Immature natural killer cell (primary cell): ENCODE measurements around the gene REM1. TPM values are rescaled to one million over a fixed set of nuclear protein-coding genes. Genes with fewer than 3 reads are reported as not detected.
"Not testable (repeated sequence)": the region's sequence is repeated elsewhere in the genome, so short reads cannot be mapped to it uniquely, and the experiment has no call there.

Experiments used
- DNase-seq, 3 donors: peaks; one replicate each; pipeline ENCODE4 v3.0.0; 2022; ENCODE audit warnings: mixed read lengths in 1 of 3
- H3K27ac Mint-ChIP-seq, 6 donors: one replicate each; pipeline ENCODE4 v1.8.0; 2020; ENCODE audit warnings: mixed read lengths in 6 of 6, mild to moderate bottlenecking in 5 of 6, inconsistent platforms in 4 of 6, moderate library complexity in 3 of 6
- H3K27me3 Mint-ChIP-seq, 3 donors: one replicate each; pipeline ENCODE4 v1.8.0; 2020 to 2021; ENCODE audit warnings: low read depth in 3 of 3, mild to moderate bottlenecking in 3 of 3, mixed read lengths in 3 of 3, moderate library complexity in 3 of 3, inconsistent platforms in 1 of 3
- H3K36me3 Mint-ChIP-seq, 3 donors: one replicate each; pipeline ENCODE4 v1.8.0; 2020; ENCODE audit warnings: mixed read lengths in 3 of 3, inconsistent platforms in 2 of 3, mild to moderate bottlenecking in 2 of 3
- H3K4me1 Mint-ChIP-seq, 2 donors: one replicate each; pipeline ENCODE4 v1.8.0; 2020; ENCODE audit warnings: inconsistent platforms in 2 of 2, mild to moderate bottlenecking in 2 of 2, mixed read lengths in 2 of 2, moderate library complexity in 1 of 2
- H3K4me3 Mint-ChIP-seq, 5 donors: one replicate each; pipeline ENCODE4 v1.8.0; 2020; ENCODE audit warnings: mild to moderate bottlenecking in 5 of 5, mixed read lengths in 5 of 5, inconsistent platforms in 3 of 5, moderate library complexity in 3 of 5
- H3K9me3 Mint-ChIP-seq, 6 donors: one replicate each; pipeline ENCODE4 v1.8.0; 2020; ENCODE audit warnings: mild to moderate bottlenecking in 6 of 6, mixed read lengths in 6 of 6, inconsistent platforms in 4 of 6, moderate library complexity in 3 of 6
- polyA plus RNA-seq, 3 donors: library from polyadenylated mRNA; unstranded; fragments of 300-500 nt; fragmentation: Illumina TruSeq; gene quantifications; one replicate each; pipeline ENCODE4 v1.2.3, GENCODE V29; 2021

Gene REM1
- polyA plus RNA-seq, 3 donors from 2014 or later, result not detected

DNA sequence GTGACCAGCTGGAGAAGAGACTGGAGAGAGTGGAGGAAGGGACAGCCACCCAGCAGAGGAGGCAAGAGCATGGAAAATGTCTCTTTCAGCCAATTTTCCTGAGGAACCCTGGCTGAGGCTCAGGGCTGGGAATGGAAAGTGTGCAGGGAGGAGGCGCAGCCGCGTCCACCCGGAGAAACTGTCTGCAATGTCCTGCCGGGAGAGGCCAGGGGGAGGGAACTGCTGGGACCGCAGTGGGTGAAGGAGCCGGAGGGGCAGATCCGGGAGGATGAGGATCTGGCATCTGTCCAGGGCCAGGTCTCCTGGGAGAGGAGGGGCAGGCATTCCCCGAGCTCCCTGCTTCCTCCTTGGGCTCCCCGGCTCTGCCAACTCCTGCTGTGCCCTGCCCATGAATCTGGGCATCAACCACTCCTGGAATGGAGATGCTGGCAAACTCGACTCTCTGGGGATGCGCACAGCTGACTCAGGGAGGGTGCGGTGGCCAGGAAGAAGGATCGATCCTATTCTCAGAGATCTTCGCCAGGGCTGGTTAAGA lies 21.7 kb downstream of the REM1 start:
- H3K9me3 Mint-ChIP-seq, result no peaks in the 10 kb centered on the region
- DNase-seq, result no peak
- H3K27ac Mint-ChIP-seq, result no peak overlapping the region
- H3K4me3 Mint-ChIP-seq, result no peak overlapping the region
- H3K36me3 Mint-ChIP-seq, result no peaks in the 10 kb centered on the region
- no peaks in the 10 kb centered on the region for H3K4me1 Mint-ChIP-seq
- peaks cover 2 to 12% (median 3%) of the 10 kb centered on the region in 3 donors for H3K27me3 Mint-ChIP-seq

GRCh38 chr20:31497838-31498540 lies 22.9 kb downstream of the REM1 start:
- no peak for DNase-seq
- Mint-ChIP-seq H3K27ac (no peak overlapping the region), H3K4me3 (no peak overlapping the region), H3K9me3 (no peaks in the 10 kb centered on the region), H3K4me1 (peaks cover under 1 to 5% of the 10 kb centered on the region in 2 donors), H3K36me3 (no peaks in the 10 kb centered on the region), H3K27me3 (peaks cover under 1 to 12% (median 3%) of the 10 kb centered on the region in 3 donors)

- Mint-ChIP-seq H3K27ac (no peak overlapping the region), H3K4me3 (no peak overlapping the region), H3K27me3 (peaks cover 3 to 19% (median 8%) of the 10 kb centered on the region in 3 donors), H3K36me3 (no peaks in the 10 kb centered on the region), H3K4me1 (peaks cover 6 to 12% of the 10 kb centered on the region in 2 donors), H3K9me3 (no peaks in the 10 kb centered on the region)
- no peak for DNase-seq
These were observed 25.4 kb downstream of the REM1 start for GRCh38 chr20:31500527-31500926.

GRCh38 chr20:31502884-31503673 lies 28.0 kb downstream of the REM1 start:
- H3K4me3 Mint-ChIP-seq, H3K27ac Mint-ChIP-seq, H3K9me3 Mint-ChIP-seq, H3K36me3 Mint-ChIP-seq: not testable (repeated sequence)
- Mint-ChIP-seq H3K27me3 (peaks cover 3 to 15% (median 8%) of the 10 kb centered on the region in 3 donors), H3K4me1 (peaks cover 6 to 12% of the 10 kb centered on the region in 2 donors)
- DNase-seq, result peak; percentile 67 to 71 (median 67)

GRCh38 chr20:31505903-31506302 lies 30.8 kb downstream of the REM1 start:
- no peak overlapping the region for H3K27ac Mint-ChIP-seq
- peaks cover 6 to 12% of the 10 kb centered on the region in 2 donors for H3K4me1 Mint-ChIP-seq
- peaks cover 0 to 5% (median 0%) of the 10 kb centered on the region in 6 donors for H3K9me3 Mint-ChIP-seq
- no peak for DNase-seq
- H3K27me3 Mint-ChIP-seq, result peaks cover 0 to 15% (median 8%) of the 10 kb centered on the region in 3 donors
- peaks cover 0 to 3% (median 0%) of the 10 kb centered on the region in 3 donors for H3K36me3 Mint-ChIP-seq
- H3K4me3 Mint-ChIP-seq, result no peak overlapping the region

DNA sequence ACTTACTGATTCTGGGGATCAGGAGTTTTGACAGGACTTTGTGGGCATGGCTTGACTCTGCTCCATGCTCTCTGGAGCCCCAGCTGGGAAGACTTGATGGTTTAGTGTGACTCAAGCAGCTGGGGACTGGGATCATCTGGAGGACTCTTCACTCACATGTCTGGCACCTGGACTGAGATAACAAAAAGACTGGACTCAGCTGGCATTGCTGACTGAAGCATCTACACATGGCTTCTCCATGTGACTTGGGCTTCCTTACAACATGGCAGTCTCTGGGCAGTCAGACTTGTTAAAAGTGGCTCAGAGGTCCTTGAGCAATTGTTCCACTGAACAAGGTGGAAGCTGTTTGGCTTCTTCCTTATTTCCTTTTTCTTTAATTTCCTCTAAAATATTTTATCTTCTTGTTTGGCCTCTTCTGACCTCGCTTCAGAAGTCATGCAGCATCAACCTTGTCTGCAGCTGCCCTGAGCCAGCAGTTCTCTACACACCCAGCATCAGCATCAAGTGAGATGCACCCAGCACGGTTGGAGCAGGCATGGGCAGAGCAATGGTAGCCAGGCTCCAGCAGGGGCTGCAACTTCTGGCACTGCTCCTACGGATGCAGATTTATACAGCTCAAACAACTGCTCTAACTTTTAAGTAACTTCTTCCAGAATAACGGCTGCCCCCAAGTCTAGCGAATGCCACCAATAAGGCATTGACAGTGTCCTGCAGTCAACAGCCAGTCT lies 33.6 kb downstream of the REM1 start:
- H3K4me3 Mint-ChIP-seq, result no peak overlapping the region
- no peak overlapping the region for H3K27ac Mint-ChIP-seq
- H3K36me3 Mint-ChIP-seq, result peaks cover 0 to 3% (median 0%) of the 10 kb centered on the region in 3 donors
- peaks cover 0 to 5% (median 0%) of the 10 kb centered on the region in 6 donors for H3K9me3 Mint-ChIP-seq
- DNase-seq, result no peak
- H3K27me3 Mint-ChIP-seq, result peaks cover 0 to 11% (median 7%) of the 10 kb centered on the region in 3 donors
- H3K4me1 Mint-ChIP-seq, result peaks cover under 1 to 3% of the 10 kb centered on the region in 2 donors

GRCh38 chr20:31514154-31515071 lies 39.3 kb downstream of the REM1 start, which contains the start of gene HM13:
HM13 (plus strand) TSS chr20:31514442; CDS start chr20:31514552, 110 bp downstream.
- peak; percentile 83 to 88 (median 88) for DNase-seq
- H3K36me3 Mint-ChIP-seq, result peaks cover 0 to 3% (median 0%) of the 10 kb centered on the region in 3 donors
- H3K27me3 Mint-ChIP-seq, result peaks cover 0 to 3% (median 0%) of the 10 kb centered on the region in 3 donors
- peaks cover 8 to 11% of the 10 kb centered on the region in 2 donors for H3K4me1 Mint-ChIP-seq
- H3K9me3 Mint-ChIP-seq, result no peaks in the 10 kb centered on the region
- peak within 1 kb of the TSS in 4 of 6 donors; percentile 50 to 88 (median 84) for H3K27ac Mint-ChIP-seq
- H3K4me3 Mint-ChIP-seq, result peak within 1 kb of the TSS in 3 of 5 donors; percentile 54 to 78 (median 60)

GRCh38 chr20:31515072-31515774 lies 40.1 kb downstream of the REM1 start:
- H3K4me1 Mint-ChIP-seq, result peaks cover 13 to 15% of the 10 kb centered on the region in 2 donors

DNA sequence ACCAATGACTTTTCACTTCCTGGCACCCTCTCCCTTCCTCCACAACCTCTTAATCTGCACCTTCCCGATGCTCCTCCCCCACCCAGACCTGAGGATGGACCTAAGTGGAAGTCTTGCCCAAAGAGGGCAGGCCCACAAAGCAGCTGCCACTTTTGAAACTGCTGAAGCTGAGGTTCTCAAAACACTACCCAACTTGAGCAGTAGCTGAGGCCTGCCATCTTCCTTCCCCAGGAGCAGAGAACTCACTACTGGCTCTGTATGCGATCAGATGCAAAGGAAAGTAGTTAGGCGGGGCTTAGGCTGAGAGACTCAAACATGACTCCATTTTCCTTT lies 40.7 kb downstream of the REM1 start:
- Mint-ChIP-seq H3K4me3 (no peak overlapping the region), H3K4me1 (peaks cover 18 to 19% of the 10 kb centered on the region in 2 donors), H3K36me3 (peaks cover 0 to 4% (median 0%) of the 10 kb centered on the region in 3 donors), H3K27me3 (no peaks in the 10 kb centered on the region), H3K27ac (no peak overlapping the region), H3K9me3 (no peaks in the 10 kb centered on the region)
- no peak for DNase-seq

More at GRCh38 chr20:31515072-31515774, 40.1 kb downstream of the REM1 start:
- no peaks in the 10 kb centered on the region for H3K9me3 Mint-ChIP-seq
- peaks cover 0 to 4% (median 0%) of the 10 kb centered on the region in 3 donors for H3K36me3 Mint-ChIP-seq
- no peak for DNase-seq
- H3K4me3 Mint-ChIP-seq, result no peak overlapping the region
- no peaks in the 10 kb centered on the region for H3K27me3 Mint-ChIP-seq
- no peak overlapping the region for H3K27ac Mint-ChIP-seq

GRCh38 chr20:31516166-31516565 lies 41.1 kb downstream of the REM1 start:
- Mint-ChIP-seq H3K36me3 (peaks cover 0 to 4% (median 0%) of the 10 kb centered on the region in 3 donors), H3K4me3 (no peak overlapping the region), H3K27ac (no peak overlapping the region), H3K9me3 (no peaks in the 10 kb centered on the region), H3K27me3 (no peaks in the 10 kb centered on the region), H3K4me1 (peaks cover 20 to 22% of the 10 kb centered on the region in 2 donors)
- DNase-seq, result no peak

- Mint-ChIP-seq H3K36me3 (peaks cover 0 to 4% (median 0%) of the 10 kb centered on the region in 3 donors), H3K27me3 (no peaks in the 10 kb centered on the region), H3K4me3 (no peak overlapping the region), H3K27ac (no peak overlapping the region), H3K9me3 (no peaks in the 10 kb centered on the region), H3K4me1 (peaks cover 20 to 23% of the 10 kb centered on the region in 2 donors)
- DNase-seq, result peak in 2 of 3 donors; percentile 17 to 23
These were observed 41.6 kb downstream of the REM1 start for GRCh38 chr20:31516651-31517050.

DNA sequence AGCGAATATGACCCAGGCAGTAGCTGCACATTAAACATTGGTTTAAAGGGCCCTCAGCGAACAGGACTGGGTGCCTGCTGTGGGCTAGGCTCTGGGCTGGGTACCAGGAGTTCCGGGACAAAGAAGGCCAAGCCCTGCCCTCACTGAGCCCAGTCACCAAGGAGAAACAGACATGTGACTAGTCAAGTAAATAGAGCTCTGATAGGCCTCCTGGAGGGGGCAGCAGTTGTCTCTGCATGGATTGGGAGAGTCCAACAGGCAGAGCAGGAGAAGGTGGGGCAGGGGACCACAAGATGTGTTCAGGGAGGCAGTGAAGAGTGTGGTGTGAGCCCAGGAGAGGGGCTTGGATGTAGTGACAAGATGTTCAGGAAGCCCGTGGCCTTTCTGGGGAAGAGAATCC lies 42.3 kb downstream of the REM1 start:
- Mint-ChIP-seq H3K27me3 (no peaks in the 10 kb centered on the region), H3K9me3 (no peaks in the 10 kb centered on the region), H3K4me3 (no peak overlapping the region), H3K36me3 (peaks cover 0 to 4% (median 0%) of the 10 kb centered on the region in 3 donors), H3K4me1 (peaks cover 25 to 28% of the 10 kb centered on the region in 2 donors), H3K27ac (no peak overlapping the region)
- no peak for DNase-seq
